CD4-positive, alpha-beta T cell treated with Interleukin-6 for 4 hours (primary cell): Measurements from ENCODE around the gene MYBPH.

Experiments
- DNase-seq: peaks from one replicate; pipeline ENCODE4 v3.0.0-alpha.2; 2020; ENCODE audit warnings: mixed read lengths

MYBPH gene

GRCh38 chr1:203146537-203146936, 29.1 kb downstream of the MYBPH start:
- DNase-seq: no peak

- no peak for DNase-seq
Measured at GRCh38 chr1:203146042-203146369, 29.6 kb downstream of the MYBPH start.

- DNase-seq: no peak
Measured at GRCh38 chr1:203145321-203146041, 30.1 kb downstream of the MYBPH start.

- DNase-seq: no peak
Measured at GRCh38 chr1:203144661-203145060, 31.0 kb downstream of the MYBPH start.

- no peak for DNase-seq
Measured at GRCh38 chr1:203143641-203144040, 32.0 kb downstream of the MYBPH start.

GRCh38 chr1:203142684-203143408, 32.8 kb downstream of the MYBPH start:
- DNase-seq: no peak

GRCh38 chr1:203142124-203142523, 33.5 kb downstream of the MYBPH start:
- DNase-seq: no peak

GRCh38 chr1:203140743-203141520, 34.7 kb downstream of the MYBPH start:
- no peak for DNase-seq

GRCh38 chr1:203139976-203140475, 35.6 kb downstream of the MYBPH start:
- no peak for DNase-seq

- DNase-seq: no peak
Measured at GRCh38 chr1:203138066-203138465, 37.6 kb downstream of the MYBPH start.

- DNase-seq: no peak
Measured at GRCh38 chr1:203137324-203137723, 38.3 kb downstream of the MYBPH start.

GRCh38 chr1:203136409-203137042, 39.1 kb downstream of the MYBPH start:
- DNase-seq: no peak

GRCh38 chr1:203135636-203136305, 39.9 kb downstream of the MYBPH start:
- no peak for DNase-seq

GRCh38 chr1:203133970-203134725, 41.5 kb downstream of the MYBPH start:
- no peak for DNase-seq

GRCh38 chr1:203131548-203132200, 44.0 kb downstream of the MYBPH start:
- no peak for DNase-seq

- DNase-seq: no peak
Measured at GRCh38 chr1:203130358-203130985, 45.2 kb downstream of the MYBPH start.

- no peak for DNase-seq
Measured at GRCh38 chr1:203129501-203130231, 46.0 kb downstream of the MYBPH start.

GRCh38 chr1:203128716-203129500, 46.7 kb downstream of the MYBPH start:
- DNase-seq: no peak

- no peak for DNase-seq
Measured at GRCh38 chr1:203128431-203128715, 47.3 kb downstream of the MYBPH start.
